HG03139 (cell line): ENCODE results near the gene TMEM109.

Experiments
- ATAC-seq: cut with Tn5 transposase; IDR thresholded peaks from one replicate; pipeline ENCODE4 v1.9.1; 2021; ENCODE audit not compliant: unreplicated experiment

TMEM109 gene

GRCh38 chr11:60878245-60879101 is 35.5 kb upstream of the TMEM109 start:
- ATAC-seq, result no peak

DNA sequence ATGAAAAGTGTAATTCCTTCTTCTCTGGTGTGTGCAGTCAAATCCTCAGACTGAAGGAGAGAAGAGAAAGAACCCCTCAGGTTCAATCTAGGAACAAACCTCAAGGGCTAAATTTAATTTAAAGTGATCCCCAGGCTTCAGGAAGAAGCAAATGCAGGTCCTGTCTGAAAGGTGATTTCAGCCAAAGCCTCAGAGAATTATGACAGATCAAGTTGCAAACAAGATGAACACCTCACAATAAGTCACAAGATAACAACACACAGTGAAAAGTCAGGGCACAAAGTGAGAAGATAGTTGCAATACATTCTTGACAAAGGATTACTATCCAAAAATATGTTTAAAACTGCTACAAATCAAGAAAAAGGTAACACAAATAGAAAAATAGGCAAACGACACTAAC is 34.9 kb upstream of the TMEM109 start:
- ATAC-seq, result no peak

- no peak for ATAC-seq
Measured at GRCh38 chr11:60879971-60880588, 33.9 kb upstream of the TMEM109 start.

- ATAC-seq, result no peak
Measured at GRCh38 chr11:60880643-60881282, 33.2 kb upstream of the TMEM109 start.

- ATAC-seq, result no peak
Measured at GRCh38 chr11:60887556-60887955, 26.4 kb upstream of the TMEM109 start.

- no peak for ATAC-seq
Measured at GRCh38 chr11:60889869-60890311, 24.1 kb upstream of the TMEM109 start.

DNA sequence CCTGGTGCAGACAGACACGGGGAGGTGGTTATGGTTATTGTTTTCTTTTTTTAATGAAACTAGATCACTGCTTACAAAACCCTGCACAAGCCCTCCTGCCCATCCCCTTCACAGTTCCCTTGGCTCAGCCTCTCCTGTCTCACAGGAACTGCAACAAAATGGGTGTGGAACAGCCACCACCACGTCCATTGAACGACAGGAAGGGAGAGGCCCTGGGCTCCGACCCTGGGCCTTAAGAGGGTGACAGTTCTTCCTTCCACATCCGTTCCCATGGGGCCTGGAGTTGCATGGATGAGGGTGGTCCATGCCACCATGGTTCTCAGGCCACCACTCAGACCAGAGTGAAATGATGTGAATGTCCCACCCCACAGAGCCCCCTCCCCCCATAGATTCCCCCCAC is 23.3 kb upstream of the TMEM109 start:
- no peak for ATAC-seq

GRCh38 chr11:60891103-60891741 is 22.7 kb upstream of the TMEM109 start:
- ATAC-seq, result no peak

DNA sequence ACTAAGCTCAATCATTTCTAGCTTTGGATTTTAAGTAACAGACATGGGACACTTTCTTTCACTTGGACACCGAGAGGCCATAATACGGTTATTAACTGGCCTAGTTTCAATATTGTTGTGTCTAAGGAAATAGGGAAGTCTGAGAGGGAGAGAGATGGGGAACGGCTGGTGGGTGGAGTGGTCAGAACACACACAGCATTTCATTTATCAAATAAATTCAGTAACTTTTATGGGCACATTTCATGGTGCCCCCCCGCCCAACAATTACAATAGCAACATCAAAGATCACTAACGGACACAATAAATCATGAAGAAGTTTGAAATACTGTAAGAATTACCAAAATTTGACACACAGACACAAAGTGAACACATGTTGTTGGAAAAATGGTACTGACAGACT is 18.3 kb upstream of the TMEM109 start:
- ATAC-seq, result no peak

DNA sequence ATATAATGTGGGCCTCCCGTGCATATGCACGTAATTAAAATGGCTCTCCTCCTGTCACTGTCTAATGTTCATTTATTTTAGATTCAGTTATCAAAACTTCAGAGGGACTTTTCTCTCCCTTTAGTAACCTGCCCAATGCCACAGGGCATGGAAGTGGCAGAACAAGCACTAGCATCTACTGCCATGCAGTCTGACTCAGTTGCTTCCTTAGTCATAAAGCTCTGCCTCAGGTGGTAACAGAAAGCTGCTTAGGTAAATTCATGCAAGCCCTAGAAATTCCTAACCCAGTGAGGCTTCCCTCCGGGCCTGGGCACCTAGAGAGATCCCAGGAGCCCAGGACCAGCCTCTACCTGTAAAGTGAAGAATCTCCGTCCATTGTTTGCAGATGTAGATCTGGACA is 16.5 kb upstream of the TMEM109 start:
- ATAC-seq, result no peak

DNA sequence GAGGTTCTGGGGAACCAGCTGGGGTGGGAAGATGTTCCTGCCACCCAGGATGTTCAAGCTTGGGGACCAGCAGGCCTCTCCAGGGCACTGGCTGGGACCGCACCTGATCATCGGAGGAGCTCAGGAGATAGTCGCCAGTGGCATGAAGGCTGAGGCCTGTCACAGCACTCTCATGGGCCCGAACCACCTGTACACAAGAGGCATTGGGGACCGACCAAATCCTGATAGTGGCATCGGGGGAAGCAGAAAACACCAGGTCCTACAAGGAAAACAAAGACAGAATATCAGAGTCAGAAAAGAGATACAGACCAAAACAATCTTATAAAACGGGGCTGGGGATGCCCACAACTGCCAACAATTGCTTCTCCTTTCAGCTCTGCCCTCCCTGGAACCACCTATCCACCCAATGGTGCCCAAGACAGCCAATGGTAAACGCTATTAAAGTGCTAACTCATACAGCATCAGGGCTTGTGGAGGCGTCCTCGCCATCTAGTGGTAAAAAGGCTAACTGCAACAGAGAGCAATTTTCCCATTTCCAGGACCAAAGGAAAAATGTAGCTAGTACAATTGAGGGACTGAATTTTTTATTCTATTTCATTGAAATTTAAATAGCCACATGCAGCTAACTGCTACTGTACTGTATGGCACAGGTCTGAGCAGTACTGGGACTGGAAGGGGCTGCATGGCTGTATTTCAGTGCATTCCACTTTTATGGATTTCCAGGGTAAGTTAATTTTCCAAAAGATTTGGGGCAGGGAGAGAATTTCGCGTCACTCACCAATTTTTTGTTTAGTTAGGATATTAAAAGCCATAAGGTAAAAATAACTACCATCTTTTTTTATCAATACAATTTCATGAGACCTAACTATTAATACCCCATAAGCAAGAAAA is 14.7 kb upstream of the TMEM109 start:
- ATAC-seq, result no peak

DNA sequence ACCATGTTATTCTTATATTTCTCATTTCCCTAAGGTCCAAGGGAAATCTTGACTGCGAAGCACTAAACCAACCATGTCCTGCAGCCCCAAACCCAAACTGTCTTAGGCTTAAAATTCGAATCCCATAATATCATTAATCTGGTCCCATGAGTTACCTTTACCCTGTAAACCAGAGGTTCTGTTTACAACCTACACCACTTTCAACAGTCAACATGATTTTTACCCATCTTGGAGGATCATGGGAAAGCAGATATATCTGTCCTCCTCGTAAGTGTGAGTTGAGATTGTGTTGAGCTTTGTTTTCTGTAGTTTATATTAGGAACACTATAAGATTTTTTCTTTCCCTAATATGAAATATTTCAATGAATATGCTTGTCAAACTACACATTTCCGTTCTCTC is 14.0 kb upstream of the TMEM109 start:
- ATAC-seq, result no peak

- ATAC-seq, result no peak
Measured at GRCh38 chr11:60900673-60901404, 13.1 kb upstream of the TMEM109 start.

GRCh38 chr11:60902625-60903024 is 11.3 kb upstream of the TMEM109 start:
- no peak for ATAC-seq

GRCh38 chr11:60905047-60905446 is 8.9 kb upstream of the TMEM109 start:
- ATAC-seq, result no peak

DNA sequence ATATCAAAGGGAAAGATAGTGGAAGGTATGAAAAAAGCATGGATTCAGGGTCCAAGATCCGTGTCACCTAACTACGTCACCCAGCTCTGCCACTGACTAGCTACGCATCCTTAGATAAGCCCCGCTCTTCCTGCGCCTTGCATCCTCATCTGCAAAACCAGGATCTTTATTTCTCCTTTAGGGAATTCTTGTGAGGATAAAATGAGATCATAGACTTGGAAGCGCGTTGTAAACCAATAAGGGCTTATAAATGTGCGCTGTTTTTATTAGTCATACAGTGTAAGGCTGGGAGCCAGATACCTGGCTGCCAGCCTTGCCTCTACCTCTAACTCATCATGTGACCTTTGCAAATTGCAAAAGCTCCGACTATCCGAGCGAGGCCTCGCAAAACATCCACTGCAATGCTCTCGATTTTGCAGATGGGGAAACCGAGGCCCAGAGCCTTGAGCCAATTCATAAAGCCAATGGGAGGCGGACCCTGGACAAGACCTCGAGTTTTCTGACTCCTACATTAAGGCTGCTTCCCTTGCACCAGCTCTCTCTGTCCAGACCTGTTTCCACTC is 8.3 kb upstream of the TMEM109 start:
- no peak for ATAC-seq

DNA sequence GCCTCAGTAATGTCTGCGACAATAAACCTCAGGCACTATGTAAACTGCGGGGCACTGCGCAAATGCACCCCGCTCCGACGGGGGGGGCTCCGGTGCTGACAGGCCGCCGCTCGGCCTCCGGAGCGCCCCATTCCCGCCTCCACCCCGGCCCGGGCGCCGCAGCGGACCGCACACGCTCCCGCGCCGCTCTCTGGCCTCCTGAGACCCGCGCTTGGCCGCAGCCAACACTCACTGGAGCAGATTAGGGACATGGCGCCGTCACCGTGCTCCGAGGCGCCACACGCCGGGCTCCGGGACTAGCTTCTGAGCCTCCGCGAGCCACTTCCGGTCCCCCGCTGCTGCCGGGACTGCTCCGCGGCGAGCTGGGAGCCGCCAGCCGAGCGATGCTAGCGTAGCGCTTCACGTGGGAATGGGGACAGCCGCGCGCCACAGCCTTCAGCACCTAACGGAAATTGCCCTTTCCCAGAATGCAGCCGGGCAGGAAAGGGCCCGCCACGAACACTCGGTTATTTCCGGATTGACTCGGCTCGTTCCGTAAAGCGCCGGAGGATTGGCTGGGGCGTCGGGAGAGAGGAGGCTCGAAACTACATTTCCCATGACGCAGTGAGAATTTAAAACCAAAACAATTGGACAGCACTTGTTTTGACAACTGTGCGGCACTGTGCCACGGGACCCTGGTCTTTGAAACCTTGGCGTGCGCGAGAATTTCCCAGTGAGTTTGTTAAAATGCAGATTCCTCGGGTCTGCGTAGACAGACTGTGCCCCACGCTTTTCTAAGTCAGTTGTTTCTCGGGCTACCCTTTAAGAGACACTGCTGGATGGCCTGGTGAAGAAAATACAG is 7.6 kb upstream of the TMEM109 start, which contains the start of gene PRPF19:
Gene PRPF19 (minus strand): TSS at position 454 of the 841 bp plus-strand sequence. CDS start 203 bp downstream, at position 251.
- peak; percentile 68 for ATAC-seq

DNA sequence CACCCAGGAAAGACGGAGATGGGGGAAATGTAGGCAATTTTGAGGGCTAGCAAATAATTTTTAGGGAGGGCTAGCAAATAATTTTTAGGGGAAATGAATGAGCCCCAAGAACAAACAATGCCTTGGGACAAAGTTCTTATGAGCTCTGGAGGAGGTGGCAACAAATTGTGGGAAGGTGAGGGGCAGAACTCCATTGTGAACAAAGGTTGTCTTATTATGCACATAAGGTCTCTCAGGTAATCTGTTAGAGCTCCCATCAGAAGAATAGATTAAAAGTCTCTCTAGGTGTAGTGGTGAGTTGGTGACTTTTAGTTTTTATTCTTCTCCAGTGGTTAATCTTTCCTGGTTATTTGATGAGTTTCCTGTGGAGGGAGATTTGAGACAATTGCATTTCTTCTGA is 5.2 kb upstream of the TMEM109 start:
- ATAC-seq, result no peak
